PC-9 (cell line): ENCODE data around the gene PTTG1IP.

ENCODE experiments used
- EZH2 ChIP-seq: fragments of 200-600 bp; sonication (generic); IDR thresholded peaks from 2 replicates; pipeline ENCODE4 v1.8.0; 2017; ENCODE audit warnings: antibody characterized with exemption, low read depth
- TF ChIP-seq, protein P1 (sequence below): fragments of 200-600 bp; sonication (generic); conservative IDR thresholded peaks from 2 replicates; pipeline ENCODE4 v1.6.1; 2017; ENCODE audit warnings: mixed run types, antibody characterized with exemption, mild to moderate bottlenecking, moderate library complexity

GRCh38 chr21:44805226-44805625, 68.3 kb downstream of the PTTG1IP start:
- TF ChIP-seq, protein P1, sequence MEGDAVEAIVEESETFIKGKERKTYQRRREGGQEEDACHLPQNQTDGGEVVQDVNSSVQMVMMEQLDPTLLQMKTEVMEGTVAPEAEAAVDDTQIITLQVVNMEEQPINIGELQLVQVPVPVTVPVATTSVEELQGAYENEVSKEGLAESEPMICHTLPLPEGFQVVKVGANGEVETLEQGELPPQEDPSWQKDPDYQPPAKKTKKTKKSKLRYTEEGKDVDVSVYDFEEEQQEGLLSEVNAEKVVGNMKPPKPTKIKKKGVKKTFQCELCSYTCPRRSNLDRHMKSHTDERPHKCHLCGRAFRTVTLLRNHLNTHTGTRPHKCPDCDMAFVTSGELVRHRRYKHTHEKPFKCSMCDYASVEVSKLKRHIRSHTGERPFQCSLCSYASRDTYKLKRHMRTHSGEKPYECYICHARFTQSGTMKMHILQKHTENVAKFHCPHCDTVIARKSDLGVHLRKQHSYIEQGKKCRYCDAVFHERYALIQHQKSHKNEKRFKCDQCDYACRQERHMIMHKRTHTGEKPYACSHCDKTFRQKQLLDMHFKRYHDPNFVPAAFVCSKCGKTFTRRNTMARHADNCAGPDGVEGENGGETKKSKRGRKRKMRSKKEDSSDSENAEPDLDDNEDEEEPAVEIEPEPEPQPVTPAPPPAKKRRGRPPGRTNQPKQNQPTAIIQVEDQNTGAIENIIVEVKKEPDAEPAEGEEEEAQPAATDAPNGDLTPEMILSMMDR = no peak
- no peak for TF ChIP-seq EZH2
